Psoas muscle (tissue), 8 donors: ENCODE measurements around the gene ZBTB16. TPM values are rescaled to one million over a fixed set of nuclear protein-coding genes. Genes with fewer than 3 reads are reported as not detected.
A peak's percentile ranks its signal among the peaks of the same experiment; 100 is the strongest.

Source experiments
- ATAC-seq, 4 donors: fragments of 200-7000 bp; cut with Tn5 transposase; one replicate each; pipeline ENCODE4 v1.9.1; 2020; ENCODE audit warnings: moderate library complexity in 3 of 4, mild to moderate bottlenecking in 2 of 4
- DNase-seq, 2 donors: peaks; one replicate each; pipeline ENCODE4 v3.0.0-alpha.2; 2020
- H3K27ac ChIP-seq: fragments of 200-600 bp; one replicate; pipeline ENCODE4 v1.8.0; 2022
- H3K27me3 ChIP-seq, 3 donors: fragments of 200-600 bp in 1 of 3; one replicate each; pipeline versions ENCODE4 v1.6.1 to v1.8.0; 2013 to 2022; ENCODE audit warnings: low read length in 2 of 3, mild to moderate bottlenecking in 2 of 3, moderate library complexity in 1 of 3; ENCODE audit not compliant: insufficient read depth in 3 of 3
- H3K36me3 ChIP-seq, 2 donors: fragments of 200-600 bp in 1 of 2; one replicate each; pipeline versions ENCODE4 v1.6.1 to v1.8.0; 2013 to 2022; ENCODE audit warnings: low read depth in 1 of 2, mild to moderate bottlenecking in 1 of 2, moderate library complexity in 1 of 2; ENCODE audit not compliant: insufficient read depth in 1 of 2
- H3K4me1 ChIP-seq: fragments of 200-600 bp; one replicate; pipeline ENCODE4 v1.8.0; 2022
- H3K4me3 ChIP-seq: fragments of 200-600 bp; one replicate; pipeline ENCODE4 v1.8.0; 2022; ENCODE audit warnings: mild to moderate bottlenecking
- H3K9me3 ChIP-seq: fragments of 200-600 bp; one replicate; pipeline ENCODE4 v1.8.0; 2022
- WGBS, 3 donors: extraction: QIAGEN DNeasy Blood & Tissue Kit; methylation state at CpG; one replicate each; pipeline versions ENCODE4 v1.1.6 to v1.1.7; 2013; 5-methylcytosine and 5-hydroxymethylcytosine counted together
- intact Hi-C, 2 donors: fragments of 100-400 bp; cut with DNase I; formaldehyde crosslinking; loops; one replicate each; pipeline versions ENCODE4 v1.11.0 to v1.14.2; 2022
- polyA plus RNA-seq, 3 donors: library from polyadenylated mRNA; stranded (reverse); fragments of 200-250 nt; gene quantifications; one replicate each; pipeline ENCODE4 v1.2.3, GENCODE V29; 2013
- total RNA-seq, 4 donors: library from RNA; stranded (reverse); fragmentation: NEBNext Ultra II Directional in 2 of 4; extraction: Animal tissue kit (Norgen Biotek cat#: 25700) in 2 of 4; gene quantifications; one replicate each; pipeline versions ENCODE4 v1.2.1 to v1.2.4, GENCODE V29; 2021 to 2023
- TF ChIP-seq, protein P1 (sequence below): fragments of 200-600 bp; IDR thresholded peaks from one replicate; pipeline ENCODE4 v1.8.0; 2022; ENCODE audit warnings: antibody characterized with exemption
- donor health status: healthy with polysubstance abuse.
- donor health status: DM: no; HTN: no; CAD: no; lungs with moderate emphysema.
- donor health status: Bipolar disorder and iron deficiency.
- donor health status: healthy.
- donor health status: DM: yes; HTN: yes; CAD: no.
- donor health status: DM: no; HTN: no; CAD: no.
- donor health status: DM: no; HTN: no; CAD: no.
- donor health status: DM: yes; HTN: yes; CAD: no.

The ZBTB16 gene
- total and polyA plus RNA-seq, 7 donors, result 11.7 to 299 (median 89.8) TPM

DNA sequence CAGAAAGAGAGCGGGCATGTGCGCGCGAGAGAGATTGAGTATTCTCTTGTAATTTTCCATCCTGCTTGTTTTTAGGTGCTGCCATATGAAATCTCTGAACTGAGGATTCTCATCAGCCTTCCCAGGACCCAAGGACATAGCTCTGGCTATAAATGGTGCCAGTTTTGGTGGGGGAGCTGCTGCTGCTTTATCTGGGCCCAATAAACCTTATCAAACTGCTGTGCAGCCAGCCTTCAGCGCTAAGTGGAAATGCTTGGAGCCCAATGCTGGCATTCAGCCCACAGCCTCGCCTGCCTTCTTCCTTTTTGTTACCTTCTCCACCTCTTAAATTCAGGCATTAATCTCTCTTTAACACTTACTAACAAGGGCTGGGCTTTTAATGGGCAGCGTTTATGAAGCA, 2.4 kb upstream of the ZBTB16 start:
- DNase-seq (no peak), ATAC-seq (no peak)
- Histone ChIP-seq H3K9me3 (no peaks in the 10 kb centered on the region), H3K27ac (peak overlapping the region; percentile 99), H3K4me1 (peaks cover 37% of the 10 kb centered on the region), H3K4me3 (no peak overlapping the region), H3K36me3 (no peaks in the 10 kb centered on the region), H3K27me3 (no peaks in the 10 kb centered on the region)
- TF ChIP-seq, protein P1, sequence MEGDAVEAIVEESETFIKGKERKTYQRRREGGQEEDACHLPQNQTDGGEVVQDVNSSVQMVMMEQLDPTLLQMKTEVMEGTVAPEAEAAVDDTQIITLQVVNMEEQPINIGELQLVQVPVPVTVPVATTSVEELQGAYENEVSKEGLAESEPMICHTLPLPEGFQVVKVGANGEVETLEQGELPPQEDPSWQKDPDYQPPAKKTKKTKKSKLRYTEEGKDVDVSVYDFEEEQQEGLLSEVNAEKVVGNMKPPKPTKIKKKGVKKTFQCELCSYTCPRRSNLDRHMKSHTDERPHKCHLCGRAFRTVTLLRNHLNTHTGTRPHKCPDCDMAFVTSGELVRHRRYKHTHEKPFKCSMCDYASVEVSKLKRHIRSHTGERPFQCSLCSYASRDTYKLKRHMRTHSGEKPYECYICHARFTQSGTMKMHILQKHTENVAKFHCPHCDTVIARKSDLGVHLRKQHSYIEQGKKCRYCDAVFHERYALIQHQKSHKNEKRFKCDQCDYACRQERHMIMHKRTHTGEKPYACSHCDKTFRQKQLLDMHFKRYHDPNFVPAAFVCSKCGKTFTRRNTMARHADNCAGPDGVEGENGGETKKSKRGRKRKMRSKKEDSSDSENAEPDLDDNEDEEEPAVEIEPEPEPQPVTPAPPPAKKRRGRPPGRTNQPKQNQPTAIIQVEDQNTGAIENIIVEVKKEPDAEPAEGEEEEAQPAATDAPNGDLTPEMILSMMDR, result no peak
- intact Hi-C loops, result loop anchor here in 1 of 2 donors (5.0 kb wide), 2 partner anchors 140 to 200 kb away; no protein-coding TSS in a partner anchor
- 71 to 89% (median 79%) methylated on average over 7 of the region's 7 CpGs for WGBS, 3 donors

DNA sequence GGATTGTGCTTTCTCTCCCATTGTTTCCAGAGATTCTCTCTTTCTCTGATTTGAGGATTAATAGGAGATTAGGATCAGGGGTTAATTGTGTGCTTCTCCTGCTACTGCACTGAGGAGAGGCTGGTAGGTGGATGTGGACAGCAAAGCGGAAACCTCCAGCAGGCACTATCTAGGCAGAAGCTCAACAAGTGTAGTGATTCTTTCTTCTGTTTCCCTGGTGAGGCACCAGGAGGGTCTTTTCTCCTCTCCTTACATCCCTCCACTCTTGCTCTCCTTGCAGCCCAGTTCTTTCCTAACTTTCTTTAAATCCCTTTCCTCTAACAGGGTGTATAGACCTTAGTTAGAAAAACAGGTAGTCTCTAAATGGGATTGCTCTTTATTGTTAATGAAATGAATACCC, 1.9 kb upstream of the ZBTB16 start:
- peak overlapping the region; percentile 97 for H3K4me3 ChIP-seq
- TF ChIP-seq, protein P1, result no peak
- H3K27ac ChIP-seq, result peak overlapping the region; percentile 99
- H3K36me3 ChIP-seq, result no peaks in the 10 kb centered on the region
- ATAC-seq, result no peak
- WGBS, 3 donors, result 54 to 100% (median 91%) methylated on average over 1 of the region's 1 CpG
- DNase-seq, result no peak
- H3K27me3 ChIP-seq, result no peaks in the 10 kb centered on the region
- peaks cover 42% of the 10 kb centered on the region for H3K4me1 ChIP-seq
- intact Hi-C loops, result loop anchor here in 1 of 2 donors (2.0 to 5.0 kb wide), 3 partner anchors 21 to 200 kb away; no protein-coding TSS in a partner anchor
- no peaks in the 10 kb centered on the region for H3K9me3 ChIP-seq

DNA sequence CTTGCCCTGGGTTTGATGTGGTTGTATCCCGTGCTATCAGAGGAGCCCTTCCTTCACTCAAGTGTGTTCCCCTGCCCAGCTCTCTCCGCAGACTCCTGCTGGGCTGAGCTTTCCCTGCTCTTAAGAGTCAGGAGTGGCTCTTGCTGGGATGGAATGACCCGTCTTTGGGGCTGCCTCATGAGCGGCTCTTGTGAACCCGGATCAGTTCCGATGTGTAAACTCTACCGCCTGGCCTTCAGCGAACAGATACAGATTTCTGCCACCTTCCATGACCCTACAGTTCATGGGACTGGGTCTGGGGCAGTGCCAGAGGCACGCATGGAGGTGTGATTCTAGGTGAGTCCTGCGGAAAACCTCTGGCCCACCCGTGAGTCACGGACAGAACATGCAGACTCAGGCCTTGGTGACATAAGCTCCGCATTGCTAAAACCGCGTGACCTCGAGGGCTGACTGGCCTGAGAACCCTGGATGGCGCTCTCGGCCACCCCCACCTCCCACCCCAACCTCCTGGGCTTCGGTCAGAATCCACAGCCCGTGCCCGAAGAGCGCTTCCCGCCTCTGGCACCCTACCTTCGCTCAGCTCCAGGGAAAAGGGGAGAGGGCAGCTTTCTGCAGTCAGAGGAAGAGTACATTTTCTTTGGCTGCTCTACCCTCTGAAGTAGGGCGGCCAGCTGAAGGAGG, 1.3 kb upstream of the ZBTB16 start:
- TF ChIP-seq, protein P1, result no peak
- Histone ChIP-seq H3K4me3 (peak overlapping the region; percentile 97), H3K27me3 (no peaks in the 10 kb centered on the region), H3K36me3 (peaks cover 0 to 2% of the 10 kb centered on the region in 2 donors), H3K9me3 (no peaks in the 10 kb centered on the region), H3K27ac (peak overlapping the region; percentile 99), H3K4me1 (peaks cover 47% of the 10 kb centered on the region)
- ATAC-seq (peak; percentile 48 to 64 (median 57)), DNase-seq (peak; percentile 78 to 90)
- intact Hi-C loops, result loop anchor here in 1 of 2 donors (2.0 to 5.0 kb wide), 3 partner anchors 21 to 199 kb away; no protein-coding TSS in a partner anchor
- WGBS, 3 donors, result 33 to 68% (median 48%) methylated on average over 25 of the region's 25 CpGs

DNA sequence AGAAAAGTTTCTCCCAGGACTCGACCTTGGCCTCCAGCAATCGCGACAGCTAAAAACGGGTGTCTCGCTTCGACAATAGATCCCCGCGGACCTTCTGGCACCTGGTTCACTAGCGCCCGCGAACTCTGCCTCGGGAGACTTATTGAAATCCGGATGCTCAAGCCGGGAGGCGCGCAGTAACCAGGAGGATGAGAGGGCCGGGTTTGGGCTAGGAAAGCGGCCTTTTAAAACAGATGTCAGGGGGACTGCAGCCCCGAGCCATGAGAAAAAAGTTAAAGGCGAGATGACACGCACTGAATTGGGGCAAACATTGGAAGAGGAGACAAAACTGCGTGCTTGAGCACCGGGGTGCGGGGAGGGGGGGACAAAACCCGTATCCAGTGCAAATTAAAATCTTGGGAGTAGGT, 637 bp upstream of the ZBTB16 start:
- peak in 1 of 4 donors; percentile 3 for ATAC-seq
- intact Hi-C loops, result loop anchor here in 1 of 2 donors (1.0 to 5.0 kb wide), 4 partner anchors 22 to 198 kb away; no protein-coding TSS in a partner anchor
- peaks cover 49% of the 10 kb centered on the region for H3K4me1 ChIP-seq
- TF ChIP-seq, protein P1, result no peak
- peak overlapping the region; percentile 97 for H3K4me3 ChIP-seq
- peak in 1 of 2 donors; percentile 75 for DNase-seq
- H3K9me3 ChIP-seq, result no peaks in the 10 kb centered on the region
- peak overlapping the region; percentile 99 for H3K27ac ChIP-seq
- WGBS, 3 donors, result 1 to 8% (median 1%) methylated on average over 22 to 25 of the region's 25 CpGs
- no peaks in the 10 kb centered on the region for H3K27me3 ChIP-seq
- H3K36me3 ChIP-seq, result peaks cover 4 to 9% of the 10 kb centered on the region in 2 donors
